HCT116 (cell line): ENCODE measurements around the gene KCND1. TPM values are rescaled to one million over a fixed set of nuclear protein-coding genes. Genes with fewer than 3 reads are reported as not detected.

ENCODE experiments used
- ATAC-seq: fragments of 200-7000 bp; cut with Tn5 transposase; 2 replicates; pipeline ENCODE4 v1.9.1; 2020; ENCODE audit warnings: mild to moderate bottlenecking, moderate library complexity
- BruUV-seq: library from RNA; stranded (reverse); fragments of 400-500 nt; replicated peaks from 2 replicates; lab custom pipeline; 2021; lab: Mats Ljungman, UMichigan
- CTCF ChIA-PET: fragments of 300-600 bp; sonication (Branson Sonifier 250); formaldehyde crosslinking; loops from one replicate; lab custom pipeline; 2021; ENCODE audit warnings: antibody characterized with exemption; lab: Charles Lee
- POLR2A ChIA-PET: fragments of 300-600, 350-600 bp; sonication (Branson Sonifier 250); formaldehyde crosslinking; loops from one replicate; lab custom pipeline; 2021; ENCODE audit warnings: antibody characterized with exemption; lab: Charles Lee
- RAD21 ChIA-PET, 2 experiments: fragments of 300-600 bp; sonication (Branson Sonifier 250); formaldehyde crosslinking; loops; one replicate each; lab custom pipeline; 2023; ENCODE audit warnings: low total read pairs in 2 of 2; ENCODE audit not compliant: uncharacterized antibody in 2 of 2, unreplicated experiment in 2 of 2, low non-redundant PET in 1 of 2; lab: Charles Lee
- DNase-seq: peaks from one replicate; pipeline ENCODE4 v3.0.0-alpha.2; 2010; ENCODE audit warnings: low read depth, low spot score
- H2AFZ ChIP-seq: fragments of 200-600 bp; shearing (Covaris generic), sonication (generic); 2 replicates; pipeline ENCODE4 v1.6.1; 2017; ENCODE audit warnings: low read depth, mixed run types, mixed read lengths, antibody characterized with exemption, low read length; ENCODE audit not compliant: poor library complexity, severe bottlenecking
- H3K27ac ChIP-seq: 2 replicates; pipeline ENCODE4 v1.5.1; 2012; ENCODE audit warnings: low read depth, low read length
- H3K27me3 ChIP-seq: fragments of 200-600 bp; sonication (generic); 2 replicates; pipeline ENCODE4 v1.6.1; 2016; ENCODE audit warnings: mixed run types, low read length, mixed read lengths; ENCODE audit not compliant: insufficient read depth
- H3K36me3 ChIP-seq, 2 experiments: fragments of 200-500 bp in 1 of 2; fragments of 200-600 bp in 1 of 2; sonication (Bioruptor generic) in 1 of 2; sonication (generic) in 1 of 2; 2 replicates each; pipeline versions ENCODE4 v1.5.1 to v1.6.1; 2014 to 2016; ENCODE audit warnings: low read length in 2 of 2, inconsistent platforms in 1 of 2, mixed read lengths in 1 of 2, mixed run types in 1 of 2; ENCODE audit not compliant: insufficient read depth in 2 of 2, control insufficient read depth in 1 of 2
- H3K4me1 ChIP-seq, 2 experiments: fragments of 200-600 bp in 1 of 2; sonication (generic) in 1 of 2; 2 replicates each; pipeline versions ENCODE4 v1.5.1 to v1.6.1; 2012 to 2017; ENCODE audit warnings: low read length in 2 of 2, inconsistent platforms in 1 of 2, mild to moderate bottlenecking in 1 of 2, mixed read lengths in 1 of 2, mixed run types in 1 of 2, moderate library complexity in 1 of 2; ENCODE audit not compliant: insufficient read depth in 2 of 2, control insufficient read depth in 1 of 2
- H3K4me2 ChIP-seq: fragments of 200-600 bp; sonication (generic); 2 replicates; pipeline ENCODE4 v1.6.1; 2017; ENCODE audit warnings: mixed run types, low read length, mixed read lengths
- H3K4me3 ChIP-seq, 2 experiments: fragments of 200-600 bp in 1 of 2; sonication (generic) in 1 of 2; replicated peaks in 1 of 2; 2 replicates each; pipeline ENCODE4 v1.5.1; 2011 to 2016; ENCODE audit warnings: low read length in 2 of 2, control low read depth in 1 of 2, low read depth in 1 of 2, mild to moderate bottlenecking in 1 of 2, mixed read lengths in 1 of 2, mixed run types in 1 of 2
- H3K79me2 ChIP-seq: fragments of 200-600 bp; sonication (generic); 2 replicates; pipeline ENCODE4 v1.6.1; 2017; ENCODE audit warnings: mild to moderate bottlenecking, mixed run types, low read length, moderate library complexity, mixed read lengths; ENCODE audit not compliant: insufficient read depth
- H3K9ac ChIP-seq: fragments of 200-600 bp; sonication (generic); 2 replicates; pipeline ENCODE4 v1.6.1; 2016; ENCODE audit warnings: low read length, mixed read lengths
- H3K9me2 ChIP-seq: fragments of 200-600 bp; sonication (generic), shearing (Covaris generic); 2 replicates; pipeline ENCODE4 v1.6.1; 2017; ENCODE audit warnings: mixed run types, mild to moderate bottlenecking, moderate library complexity; ENCODE audit not compliant: insufficient read depth
- H3K9me3 ChIP-seq, 2 experiments: fragments of 200-500 bp in 1 of 2; fragments of 200-600 bp in 1 of 2; sonication (Bioruptor generic) in 1 of 2; sonication (generic) in 1 of 2; 2 replicates each; pipeline ENCODE4 v1.6.1; 2014 to 2017; ENCODE audit warnings: low read length in 2 of 2, mixed read lengths in 2 of 2, inconsistent platforms in 1 of 2, low read depth in 1 of 2, mild to moderate bottlenecking in 1 of 2, mixed run types in 1 of 2, moderate library complexity in 1 of 2; ENCODE audit not compliant: control insufficient read depth in 1 of 2, insufficient read depth in 1 of 2
- H4K20me1 ChIP-seq: fragments of 200-600 bp; sonication (generic), shearing (Covaris generic); 2 replicates; pipeline ENCODE4 v1.6.1; 2017; ENCODE audit warnings: mixed run types, mild to moderate bottlenecking, moderate library complexity; ENCODE audit not compliant: insufficient read depth
- ATF3 ChIP-seq: IDR thresholded peaks from 2 replicates; pipeline ENCODE4 v1.6.1; 2012
- CBX3 ChIP-seq: IDR thresholded peaks from 2 replicates; pipeline ENCODE4 v1.6.1; 2012; ENCODE audit warnings: low read depth
- EZH2phosphoT487 ChIP-seq: fragments of 200-600 bp; IDR thresholded peaks from 2 replicates; pipeline ENCODE4 v1.6.1; 2018; ENCODE audit warnings: antibody characterized with exemption, borderline replicate concordance
- JUND ChIP-seq: IDR thresholded peaks from 2 replicates; pipeline ENCODE4 v1.6.1; 2012
- SP1 ChIP-seq: IDR thresholded peaks from 2 replicates; pipeline ENCODE4 v1.6.1; 2012; ENCODE audit warnings: low read depth
- TCF7L2 ChIP-seq: IDR thresholded peaks from 2 replicates; pipeline ENCODE4 v1.7.0; 2011; ENCODE audit warnings: borderline replicate concordance, inconsistent platforms; ENCODE audit not compliant: insufficient read depth, insufficient read length; ENCODE audit errors: extremely low read depth
- YY1 ChIP-seq: IDR thresholded peaks from 2 replicates; pipeline ENCODE4 v1.6.1; 2011; ENCODE audit warnings: low read length, low read depth, moderate library complexity, mild to moderate bottlenecking; ENCODE audit not compliant: insufficient replicate concordance; ENCODE audit errors: extremely low read depth
- ZBTB33 ChIP-seq: IDR thresholded peaks from 2 replicates; pipeline ENCODE4 v1.6.1; 2011; ENCODE audit warnings: mild to moderate bottlenecking, low read length, moderate library complexity; ENCODE audit not compliant: insufficient replicate concordance; ENCODE audit errors: extremely low read depth
- intact Hi-C: fragments of 100-400 bp; cut with micrococcal nuclease; formaldehyde crosslinking; loops from 2 replicates; pipeline ENCODE4 v1.10.0; 2022
- total RNA-seq: library from RNA; stranded (reverse); gene quantifications from one replicate; pipeline ENCODE4 v1.2.1, GENCODE V29; 2021; ENCODE audit not compliant: unreplicated experiment
- TF ChIP-seq, protein P1 (sequence below): IDR thresholded peaks from 2 replicates; pipeline ENCODE4 v1.6.1; 2012; ENCODE audit warnings: low read depth
- TF ChIP-seq, protein P2 (sequence below): IDR thresholded peaks from 2 replicates; pipeline ENCODE4 v1.6.1; 2012

The KCND1 gene
- total RNA-seq, 1 experiment from 2014 or later, result 5.5 TPM

DNA sequence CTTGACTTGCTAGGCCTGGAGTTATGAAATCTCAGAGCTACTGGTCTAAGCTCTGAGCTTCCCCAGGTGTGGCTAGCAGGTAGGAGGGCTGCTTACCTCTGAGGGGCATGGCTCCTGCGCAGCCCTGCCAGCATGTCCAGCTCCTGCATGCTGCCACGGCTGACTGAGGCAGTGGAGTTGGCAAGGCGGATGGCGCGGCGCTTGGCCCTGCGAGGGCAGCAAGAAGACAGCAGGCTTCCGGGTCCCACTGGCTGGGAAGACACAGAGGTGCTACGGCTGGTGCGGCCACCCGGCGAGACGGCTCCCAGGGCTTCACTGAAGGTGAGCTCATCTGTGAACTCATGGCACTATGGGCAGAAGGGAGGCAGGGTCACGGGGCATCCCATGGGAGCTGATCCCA, 5.7 kb downstream of the KCND1 start:
- POLR2A ChIA-PET, result no interaction called here
- DNase-seq, result no peak
- Histone ChIP-seq H3K27me3 (no peaks in the 10 kb centered on the region), H3K79me2 (no peaks in the 10 kb centered on the region), H3K36me3 (no peaks in the 10 kb centered on the region), H3K9ac (no peak overlapping the region), H3K4me3 (no peak overlapping the region), H3K9me3 (no peaks in the 10 kb centered on the region), H4K20me1 (no peaks in the 10 kb centered on the region), H2AFZ (no peak overlapping the region), H3K9me2 (no peaks in the 10 kb centered on the region), H3K4me1 (peaks cover 0 to 5% of the 10 kb centered on the region in 2 experiments; a peak in 1 of 4 replicates), H3K4me2 (no peak overlapping the region), H3K27ac (no peak overlapping the region)
- CTCF ChIA-PET, result no interaction called here
- no TSS peak for BruUV-seq
- intact Hi-C loops, result no loop called here
- TF ChIP-seq CBX3 (no peak), ATF3 (no peak), SP1 (no peak), ZBTB33 (no peak), EZH2phosphoT487 (no peak), JUND (no peak), TCF7L2 (no peak), YY1 (no peak)
- TF ChIP-seq, protein P1, sequence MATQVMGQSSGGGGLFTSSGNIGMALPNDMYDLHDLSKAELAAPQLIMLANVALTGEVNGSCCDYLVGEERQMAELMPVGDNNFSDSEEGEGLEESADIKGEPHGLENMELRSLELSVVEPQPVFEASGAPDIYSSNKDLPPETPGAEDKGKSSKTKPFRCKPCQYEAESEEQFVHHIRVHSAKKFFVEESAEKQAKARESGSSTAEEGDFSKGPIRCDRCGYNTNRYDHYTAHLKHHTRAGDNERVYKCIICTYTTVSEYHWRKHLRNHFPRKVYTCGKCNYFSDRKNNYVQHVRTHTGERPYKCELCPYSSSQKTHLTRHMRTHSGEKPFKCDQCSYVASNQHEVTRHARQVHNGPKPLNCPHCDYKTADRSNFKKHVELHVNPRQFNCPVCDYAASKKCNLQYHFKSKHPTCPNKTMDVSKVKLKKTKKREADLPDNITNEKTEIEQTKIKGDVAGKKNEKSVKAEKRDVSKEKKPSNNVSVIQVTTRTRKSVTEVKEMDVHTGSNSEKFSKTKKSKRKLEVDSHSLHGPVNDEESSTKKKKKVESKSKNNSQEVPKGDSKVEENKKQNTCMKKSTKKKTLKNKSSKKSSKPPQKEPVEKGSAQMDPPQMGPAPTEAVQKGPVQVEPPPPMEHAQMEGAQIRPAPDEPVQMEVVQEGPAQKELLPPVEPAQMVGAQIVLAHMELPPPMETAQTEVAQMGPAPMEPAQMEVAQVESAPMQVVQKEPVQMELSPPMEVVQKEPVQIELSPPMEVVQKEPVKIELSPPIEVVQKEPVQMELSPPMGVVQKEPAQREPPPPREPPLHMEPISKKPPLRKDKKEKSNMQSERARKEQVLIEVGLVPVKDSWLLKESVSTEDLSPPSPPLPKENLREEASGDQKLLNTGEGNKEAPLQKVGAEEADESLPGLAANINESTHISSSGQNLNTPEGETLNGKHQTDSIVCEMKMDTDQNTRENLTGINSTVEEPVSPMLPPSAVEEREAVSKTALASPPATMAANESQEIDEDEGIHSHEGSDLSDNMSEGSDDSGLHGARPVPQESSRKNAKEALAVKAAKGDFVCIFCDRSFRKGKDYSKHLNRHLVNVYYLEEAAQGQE, result no peak
- TF ChIP-seq, protein P2, sequence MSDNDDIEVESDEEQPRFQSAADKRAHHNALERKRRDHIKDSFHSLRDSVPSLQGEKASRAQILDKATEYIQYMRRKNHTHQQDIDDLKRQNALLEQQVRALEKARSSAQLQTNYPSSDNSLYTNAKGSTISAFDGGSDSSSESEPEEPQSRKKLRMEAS, result no peak
- RAD21 ChIA-PET, result no interaction called here
- no peak for ATAC-seq
